Pulmonary artery endothelial cell (primary cell): ENCODE measurements around the gene COL21A1. TPM values are rescaled to one million over a fixed set of nuclear protein-coding genes. Genes with fewer than 3 reads are reported as not detected.

ENCODE experiments used
- DNase-seq: peaks from one replicate; pipeline ENCODE4 v3.0.0-alpha.2; 2011; ENCODE audit warnings: low read depth, low spot score
- total RNA-seq: library from RNA; depleted of rRNA; stranded (reverse); fragments of >200 nt; gene quantifications from 2 replicates; pipeline ENCODE4 v1.2.3, GENCODE V29; 2014

Gene COL21A1
- total RNA-seq, 1 donor from 2014 or later = 0.13 TPM

GRCh38 chr6:56115715-56116114 is 131.7 kb downstream of the COL21A1 start:
- DNase-seq = no peak

- no peak for DNase-seq
Observed at GRCh38 chr6:56109149-56109548, 138.2 kb downstream of the COL21A1 start.

GRCh38 chr6:56106231-56106630 is 141.1 kb downstream of the COL21A1 start:
- no peak for DNase-seq

GRCh38 chr6:56104591-56104990 is 142.8 kb downstream of the COL21A1 start:
- no peak for DNase-seq

- DNase-seq = no peak
Observed at GRCh38 chr6:56102216-56102615, 145.2 kb downstream of the COL21A1 start.

- DNase-seq = no peak
Observed at GRCh38 chr6:56101141-56101553, 146.2 kb downstream of the COL21A1 start.

- no peak for DNase-seq
Observed at GRCh38 chr6:56096946-56097621, 150.3 kb downstream of the COL21A1 start.

GRCh38 chr6:56096541-56096940 is 150.8 kb downstream of the COL21A1 start:
- DNase-seq = no peak

GRCh38 chr6:56093776-56094175 is 153.6 kb downstream of the COL21A1 start:
- no peak for DNase-seq

GRCh38 chr6:56091159-56091869 is 156.1 kb downstream of the COL21A1 start:
- peak; percentile 33 for DNase-seq

- no peak for DNase-seq
Observed at GRCh38 chr6:56088641-56089040, 158.7 kb downstream of the COL21A1 start.

- DNase-seq = peak; percentile 37
Observed at GRCh38 chr6:56087421-56087820, 160.0 kb downstream of the COL21A1 start.

- no peak for DNase-seq
Observed at GRCh38 chr6:56079751-56080540, 167.4 kb downstream of the COL21A1 start.

GRCh38 chr6:56076033-56076432 is 171.3 kb downstream of the COL21A1 start:
- DNase-seq = no peak

- no peak for DNase-seq
Observed at GRCh38 chr6:56073761-56074160, 173.6 kb downstream of the COL21A1 start.

GRCh38 chr6:56073315-56073714 is 174.1 kb downstream of the COL21A1 start:
- no peak for DNase-seq

GRCh38 chr6:56072856-56073255 is 174.5 kb downstream of the COL21A1 start:
- no peak for DNase-seq

- DNase-seq = no peak
Observed at GRCh38 chr6:56065408-56065807, 182.0 kb downstream of the COL21A1 start.

- DNase-seq = no peak
Observed at GRCh38 chr6:56062836-56063235, 184.5 kb downstream of the COL21A1 start.

- DNase-seq = no peak
Observed at GRCh38 chr6:56058636-56059035, 188.7 kb downstream of the COL21A1 start.

GRCh38 chr6:56055081-56055704 is 192.2 kb downstream of the COL21A1 start:
- DNase-seq = no peak

- DNase-seq = no peak
Observed at GRCh38 chr6:56051202-56051598, 196.2 kb downstream of the COL21A1 start.
